Measurements from ENCODE around the gene NCF4. TPM values are rescaled to one million over a fixed set of nuclear protein-coding genes. Genes with fewer than 3 reads are reported as not detected.

Gene NCF4
- total and polyA plus RNA-seq, 2 of the 4 experiments (the other 2 are of a cell fraction), result not detected

DNA sequence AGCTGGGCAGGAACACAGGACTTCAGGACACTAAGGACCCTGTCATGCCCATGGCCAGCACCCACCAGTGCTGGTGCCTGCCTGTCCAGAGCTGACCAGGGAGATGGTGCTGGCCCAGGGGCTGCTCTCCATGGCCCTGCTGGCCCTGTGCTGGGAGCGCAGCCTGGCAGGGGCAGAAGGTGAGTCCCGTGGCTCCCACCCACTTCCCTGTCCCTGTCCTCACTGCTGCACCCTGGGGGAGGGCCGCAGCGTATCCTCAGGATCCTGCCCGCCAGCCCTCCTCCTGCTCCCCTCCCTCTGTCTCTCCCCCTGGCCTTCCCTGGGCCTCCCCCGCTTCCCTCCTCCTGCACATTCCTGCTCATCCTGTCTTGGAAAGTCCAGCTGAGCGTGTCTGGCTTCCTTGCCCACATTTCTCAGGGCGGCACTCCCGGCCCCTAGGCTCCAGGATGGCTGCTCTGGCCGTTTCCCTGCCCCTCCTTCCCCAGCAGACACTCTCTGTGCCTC lies 61.4 kb downstream of the NCF4 start:
- H3K18ac ChIP-seq (ENCODE audit: low read depth, low read length), result no peak overlapping the region
- H4K20me1 ChIP-seq (ENCODE audit: insufficient read depth, low read length), result no peaks in the 10 kb centered on the region
- CTCF ChIA-PET, result no interaction called here
- no peak overlapping the region for H3K56ac ChIP-seq (ENCODE audit: extremely low read depth, insufficient read depth, low read length)
- H2AK9ac ChIP-seq (replicated peaks; ENCODE audit: low read depth, low read length, poor library complexity), result no peak overlapping the region
- ATAC-seq (ENCODE audit: low read depth) (no peak), DNase-seq (no peak)
- no peak overlapping the region for H2AK5ac ChIP-seq (ENCODE audit: low read depth, low read length)
- H3K14ac ChIP-seq (replicated peaks; ENCODE audit: low read depth, low read length), result no peak overlapping the region
- no peak overlapping the region for H3K4me2 ChIP-seq (ENCODE audit: low read depth, low read length)
- H3K23ac ChIP-seq (ENCODE audit: low read depth, low read length), result no peak overlapping the region
- peaks cover 2% of the 10 kb centered on the region; the same call in 1 of the 2 replicates for H3K9me3 ChIP-seq (ENCODE audit: control insufficient read depth, insufficient read depth, low read length)
- H4K91ac ChIP-seq (ENCODE audit: insufficient read depth, low read depth, low read length), result no peak overlapping the region
- in situ Hi-C loops (cut with MboI; ENCODE audit: low sequenced_read_pairs) (no loop called here), intact Hi-C loops (cut with micrococcal nuclease) (no loop called here), dilution Hi-C loops (cut with HindIII; ENCODE audit: low sequenced_read_pairs, unreplicated experiment) (no loop called here)
- H2BK120ac ChIP-seq (ENCODE audit: low read depth, low read length), result no peak overlapping the region
- H2AFZ ChIP-seq (replicated peaks; ENCODE audit: low read length, poor library complexity), result no peak overlapping the region
- no peak overlapping the region for H4K5ac ChIP-seq (ENCODE audit: low read depth, low read length)
- 15% methylated on average over 4 of the region's 10 CpGs; no CpG with 5 or more reads in 1 of the 2 experiments for WGBS, 2 experiments (ENCODE audit: extremely low coverage in 2 of 2, insufficient read length in 1 of 2)
- no peak overlapping the region for H3K27ac ChIP-seq (ENCODE audit: insufficient read depth, low read length)
- H3K79me1 ChIP-seq (ENCODE audit: low read depth in 1 of 2, low read length in 2 of 2), result no peaks in the 10 kb centered on the region
- H3K4me3 ChIP-seq (ENCODE audit: insufficient read depth, low read depth, low read length), result no peak overlapping the region
- BruUV-seq (replicated peaks), result no TSS peak
- H2BK5ac ChIP-seq (ENCODE audit: low read depth, low read length, poor library complexity, severe bottlenecking), result no peak overlapping the region
- no peak overlapping the region for H2BK15ac ChIP-seq (ENCODE audit: low read depth, low read length)
- H2BK20ac ChIP-seq (ENCODE audit: low read depth, low read length), result no peak overlapping the region
- peaks cover 14% of the 10 kb centered on the region for H3K27me3 ChIP-seq (ENCODE audit: control insufficient read depth, insufficient read depth, low read length)
- POLR2A ChIA-PET (ENCODE audit: unreplicated experiment), result no interaction called here
- no peak overlapping the region for H3K4ac ChIP-seq (ENCODE audit: low read depth, low read length)
- H3K9me1 ChIP-seq (ENCODE audit: insufficient read depth, low read length), result no peaks in the 10 kb centered on the region
- no peaks in the 10 kb centered on the region for H3K4me1 ChIP-seq (ENCODE audit: control insufficient read depth, insufficient read depth, low read length)
- no peak overlapping the region for H4K8ac ChIP-seq (ENCODE audit: low read depth in 2 of 2, low read length in 2 of 2)
- H3K9ac ChIP-seq (ENCODE audit: low read depth, low read length), result no peak overlapping the region
- TF ChIP-seq, protein P1, sequence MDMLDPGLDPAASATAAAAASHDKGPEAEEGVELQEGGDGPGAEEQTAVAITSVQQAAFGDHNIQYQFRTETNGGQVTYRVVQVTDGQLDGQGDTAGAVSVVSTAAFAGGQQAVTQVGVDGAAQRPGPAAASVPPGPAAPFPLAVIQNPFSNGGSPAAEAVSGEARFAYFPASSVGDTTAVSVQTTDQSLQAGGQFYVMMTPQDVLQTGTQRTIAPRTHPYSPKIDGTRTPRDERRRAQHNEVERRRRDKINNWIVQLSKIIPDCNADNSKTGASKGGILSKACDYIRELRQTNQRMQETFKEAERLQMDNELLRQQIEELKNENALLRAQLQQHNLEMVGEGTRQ (IDR thresholded peaks at IDR 0.05; ENCODE audit: low read depth, low read length), result no peak
- TF ChIP-seq MAFK (IDR thresholded peaks at IDR 0.05; ENCODE audit: low read depth, low read length), result no peak
- no peak for TF ChIP-seq CHD1 (IDR thresholded peaks at IDR 0.05; ENCODE audit: low read depth, low read length)
- no peak for TF ChIP-seq POLR2A (IDR thresholded peaks at IDR 0.05; ENCODE audit: low read depth, low read length)
- no peak for TF ChIP-seq SMC3 (IDR thresholded peaks at IDR 0.05; ENCODE audit: low read depth, low read length)
- no peak for TF ChIP-seq MXI1 (IDR thresholded peaks at IDR 0.05; ENCODE audit: borderline replicate concordance, low read depth, low read length)
- TF ChIP-seq RCOR1 (IDR thresholded peaks at IDR 0.05; ENCODE audit: insufficient replicate concordance, low read length), result no peak
- no peak for TF ChIP-seq RAD21 (IDR thresholded peaks at IDR 0.05; ENCODE audit: low read length)
- TF ChIP-seq MAZ (IDR thresholded peaks at IDR 0.05; ENCODE audit: borderline replicate concordance, low read depth, low read length), result no peak
- TF ChIP-seq BHLHE40 (IDR thresholded peaks at IDR 0.05; ENCODE audit: low read depth, low read length), result no peak
- TF ChIP-seq, protein P2, sequence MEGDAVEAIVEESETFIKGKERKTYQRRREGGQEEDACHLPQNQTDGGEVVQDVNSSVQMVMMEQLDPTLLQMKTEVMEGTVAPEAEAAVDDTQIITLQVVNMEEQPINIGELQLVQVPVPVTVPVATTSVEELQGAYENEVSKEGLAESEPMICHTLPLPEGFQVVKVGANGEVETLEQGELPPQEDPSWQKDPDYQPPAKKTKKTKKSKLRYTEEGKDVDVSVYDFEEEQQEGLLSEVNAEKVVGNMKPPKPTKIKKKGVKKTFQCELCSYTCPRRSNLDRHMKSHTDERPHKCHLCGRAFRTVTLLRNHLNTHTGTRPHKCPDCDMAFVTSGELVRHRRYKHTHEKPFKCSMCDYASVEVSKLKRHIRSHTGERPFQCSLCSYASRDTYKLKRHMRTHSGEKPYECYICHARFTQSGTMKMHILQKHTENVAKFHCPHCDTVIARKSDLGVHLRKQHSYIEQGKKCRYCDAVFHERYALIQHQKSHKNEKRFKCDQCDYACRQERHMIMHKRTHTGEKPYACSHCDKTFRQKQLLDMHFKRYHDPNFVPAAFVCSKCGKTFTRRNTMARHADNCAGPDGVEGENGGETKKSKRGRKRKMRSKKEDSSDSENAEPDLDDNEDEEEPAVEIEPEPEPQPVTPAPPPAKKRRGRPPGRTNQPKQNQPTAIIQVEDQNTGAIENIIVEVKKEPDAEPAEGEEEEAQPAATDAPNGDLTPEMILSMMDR (conservative IDR thresholded peaks at IDR 0.05; ENCODE audit: low read depth, low read length), result no peak
- TF ChIP-seq, protein P3, sequence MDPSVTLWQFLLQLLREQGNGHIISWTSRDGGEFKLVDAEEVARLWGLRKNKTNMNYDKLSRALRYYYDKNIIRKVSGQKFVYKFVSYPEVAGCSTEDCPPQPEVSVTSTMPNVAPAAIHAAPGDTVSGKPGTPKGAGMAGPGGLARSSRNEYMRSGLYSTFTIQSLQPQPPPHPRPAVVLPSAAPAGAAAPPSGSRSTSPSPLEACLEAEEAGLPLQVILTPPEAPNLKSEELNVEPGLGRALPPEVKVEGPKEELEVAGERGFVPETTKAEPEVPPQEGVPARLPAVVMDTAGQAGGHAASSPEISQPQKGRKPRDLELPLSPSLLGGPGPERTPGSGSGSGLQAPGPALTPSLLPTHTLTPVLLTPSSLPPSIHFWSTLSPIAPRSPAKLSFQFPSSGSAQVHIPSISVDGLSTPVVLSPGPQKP (IDR thresholded peaks at IDR 0.05; ENCODE audit: borderline replicate concordance, low read depth, low read length), result no peak
- no peak for TF ChIP-seq CEBPB (IDR thresholded peaks at IDR 0.05; ENCODE audit: low read depth, low read length)
- no peak for TF ChIP-seq RFX5 (IDR thresholded peaks at IDR 0.05; ENCODE audit: low read depth, low read length)
- TF ChIP-seq FOS (IDR thresholded peaks at IDR 0.05; ENCODE audit: low read depth, low read length), result no peak
- no peak for TF ChIP-seq NFE2L2 (IDR thresholded peaks at IDR 0.05; ENCODE audit: low read depth, low read length)
- H3K36me3 ChIP-seq (ENCODE audit: control insufficient read depth, insufficient read depth, low read length), result no peaks in the 10 kb centered on the region

All from IMR-90 (cell line).